ENCODE data around the gene DIDO1.

DNA sequence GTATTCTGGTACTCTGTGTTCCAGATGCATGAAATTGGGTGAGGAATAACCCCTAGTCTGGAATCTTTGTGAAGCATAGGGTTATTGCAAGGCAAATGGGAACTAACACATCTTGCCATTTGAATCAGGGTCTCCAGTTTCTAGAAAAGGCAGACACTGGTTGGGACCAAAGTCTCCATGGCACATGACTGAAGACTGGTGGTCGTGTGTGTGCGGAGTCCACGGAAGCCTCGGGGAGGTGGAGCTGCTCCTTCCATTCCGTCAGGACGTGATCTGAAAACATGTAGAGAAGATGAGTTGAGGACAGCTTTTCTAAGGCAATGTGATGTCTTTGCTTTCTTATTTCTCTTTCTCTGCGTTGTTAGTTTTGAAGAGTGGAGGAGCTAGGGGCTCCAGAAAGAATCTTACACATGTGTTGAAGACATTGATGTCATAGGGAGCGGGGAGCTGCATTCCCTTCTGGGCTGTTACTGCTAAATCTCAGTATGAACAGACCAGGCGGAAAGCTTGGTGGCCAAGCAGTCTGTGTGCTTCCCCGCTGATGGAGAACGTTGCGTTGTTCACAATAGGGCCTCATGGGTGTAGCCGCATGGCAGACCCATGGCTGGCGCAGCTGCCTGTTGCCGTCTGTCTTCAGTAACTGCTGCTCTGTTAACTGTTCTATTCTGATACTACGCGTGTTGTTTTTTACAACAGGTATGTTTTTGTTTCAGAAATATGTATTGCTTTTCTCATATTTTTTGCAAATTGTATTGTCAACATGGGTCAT is 21.4 kb upstream of the DIDO1 start:
- TF ChIP-seq, protein P1, sequence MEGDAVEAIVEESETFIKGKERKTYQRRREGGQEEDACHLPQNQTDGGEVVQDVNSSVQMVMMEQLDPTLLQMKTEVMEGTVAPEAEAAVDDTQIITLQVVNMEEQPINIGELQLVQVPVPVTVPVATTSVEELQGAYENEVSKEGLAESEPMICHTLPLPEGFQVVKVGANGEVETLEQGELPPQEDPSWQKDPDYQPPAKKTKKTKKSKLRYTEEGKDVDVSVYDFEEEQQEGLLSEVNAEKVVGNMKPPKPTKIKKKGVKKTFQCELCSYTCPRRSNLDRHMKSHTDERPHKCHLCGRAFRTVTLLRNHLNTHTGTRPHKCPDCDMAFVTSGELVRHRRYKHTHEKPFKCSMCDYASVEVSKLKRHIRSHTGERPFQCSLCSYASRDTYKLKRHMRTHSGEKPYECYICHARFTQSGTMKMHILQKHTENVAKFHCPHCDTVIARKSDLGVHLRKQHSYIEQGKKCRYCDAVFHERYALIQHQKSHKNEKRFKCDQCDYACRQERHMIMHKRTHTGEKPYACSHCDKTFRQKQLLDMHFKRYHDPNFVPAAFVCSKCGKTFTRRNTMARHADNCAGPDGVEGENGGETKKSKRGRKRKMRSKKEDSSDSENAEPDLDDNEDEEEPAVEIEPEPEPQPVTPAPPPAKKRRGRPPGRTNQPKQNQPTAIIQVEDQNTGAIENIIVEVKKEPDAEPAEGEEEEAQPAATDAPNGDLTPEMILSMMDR (IDR thresholded peaks at IDR 0.05) = no peak
- TF ChIP-seq POLR2A (IDR thresholded peaks at IDR 0.05) = no peak

Data from lower leg skin (tissue), 3 donors.